ENCODE results near the gene MTMR2. TPM values are rescaled to one million over a fixed set of nuclear protein-coding genes. Genes with fewer than 3 reads are reported as not detected.

The MTMR2 gene
- total and polyA plus RNA-seq, 9 donors: 18.4 to 34.5 (median 24.8) TPM

- no peak for DNase-seq
- Histone ChIP-seq H3K9me3 (replicated peaks; ENCODE audit: control insufficient read depth, low read depth, low read length) (no peaks in the 10 kb centered on the region), H3K4me1 (ENCODE audit: control insufficient read depth, insufficient read depth, low read length) (no peaks in the 10 kb centered on the region), H3K4me3 (ENCODE audit: low read length) (no peak overlapping the region), H3K36me3 (ENCODE audit: control insufficient read depth, insufficient read depth, low read length) (peaks cover 17% of the 10 kb centered on the region), H3K27me3 (ENCODE audit: control insufficient read depth, insufficient read depth, low read length) (no peaks in the 10 kb centered on the region), H3K27ac (ENCODE audit: low read length) (no peak overlapping the region)
- WGBS (ENCODE audit: insufficient coverage): no CpG with 5 or more reads among the region's 12 CpGs
Observed at GRCh38 chr11:95800438-95800837, 123.5 kb downstream of the MTMR2 start.

GRCh38 chr11:95799546-95799945 lies 124.4 kb downstream of the MTMR2 start:
- no peak for DNase-seq
- Histone ChIP-seq H3K4me3 (ENCODE audit: low read length) (no peak overlapping the region), H3K36me3 (ENCODE audit: control insufficient read depth, insufficient read depth, low read length) (peaks cover 17% of the 10 kb centered on the region), H3K27ac (ENCODE audit: low read length) (no peak overlapping the region), H3K9me3 (replicated peaks; ENCODE audit: control insufficient read depth, low read depth, low read length) (no peaks in the 10 kb centered on the region), H3K27me3 (ENCODE audit: control insufficient read depth, insufficient read depth, low read length) (no peaks in the 10 kb centered on the region), H3K4me1 (ENCODE audit: control insufficient read depth, insufficient read depth, low read length) (no peaks in the 10 kb centered on the region)
- 92% methylated on average over 1 of the region's 1 CpG for WGBS (ENCODE audit: insufficient coverage)

DNA sequence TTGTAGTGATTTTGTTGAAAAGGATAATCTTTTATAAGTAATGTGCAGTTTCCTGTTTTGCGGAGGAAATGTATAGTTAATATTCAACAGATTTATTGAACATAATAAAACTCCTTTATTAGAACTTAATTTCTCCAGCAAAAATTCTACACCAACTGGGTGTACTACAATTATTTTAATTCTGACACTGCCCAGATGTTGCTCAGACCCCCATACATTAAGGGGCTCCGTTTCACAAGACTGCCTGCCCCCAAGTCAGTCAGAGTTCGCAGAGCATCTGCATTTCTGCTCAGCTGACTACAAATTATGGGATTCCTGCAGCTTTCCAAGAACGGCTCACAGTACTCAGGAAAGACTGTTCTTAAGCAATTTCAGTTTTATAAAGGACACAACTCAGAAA lies 127.4 kb downstream of the MTMR2 start:
- H3K27ac ChIP-seq (ENCODE audit: low read length): no peak overlapping the region
- H3K9me3 ChIP-seq (replicated peaks; ENCODE audit: control insufficient read depth, low read depth, low read length): no peaks in the 10 kb centered on the region
- peak; percentile 11 for DNase-seq
- H3K4me1 ChIP-seq (ENCODE audit: control insufficient read depth, insufficient read depth, low read length): peaks cover 2% of the 10 kb centered on the region
- no peak overlapping the region for H3K4me3 ChIP-seq (ENCODE audit: low read length)
- 21% methylated on average over 2 of the region's 4 CpGs for WGBS (ENCODE audit: insufficient coverage)
- peaks cover 12% of the 10 kb centered on the region for H3K36me3 ChIP-seq (ENCODE audit: control insufficient read depth, insufficient read depth, low read length)
- H3K27me3 ChIP-seq (ENCODE audit: control insufficient read depth, insufficient read depth, low read length): no peaks in the 10 kb centered on the region

DNA sequence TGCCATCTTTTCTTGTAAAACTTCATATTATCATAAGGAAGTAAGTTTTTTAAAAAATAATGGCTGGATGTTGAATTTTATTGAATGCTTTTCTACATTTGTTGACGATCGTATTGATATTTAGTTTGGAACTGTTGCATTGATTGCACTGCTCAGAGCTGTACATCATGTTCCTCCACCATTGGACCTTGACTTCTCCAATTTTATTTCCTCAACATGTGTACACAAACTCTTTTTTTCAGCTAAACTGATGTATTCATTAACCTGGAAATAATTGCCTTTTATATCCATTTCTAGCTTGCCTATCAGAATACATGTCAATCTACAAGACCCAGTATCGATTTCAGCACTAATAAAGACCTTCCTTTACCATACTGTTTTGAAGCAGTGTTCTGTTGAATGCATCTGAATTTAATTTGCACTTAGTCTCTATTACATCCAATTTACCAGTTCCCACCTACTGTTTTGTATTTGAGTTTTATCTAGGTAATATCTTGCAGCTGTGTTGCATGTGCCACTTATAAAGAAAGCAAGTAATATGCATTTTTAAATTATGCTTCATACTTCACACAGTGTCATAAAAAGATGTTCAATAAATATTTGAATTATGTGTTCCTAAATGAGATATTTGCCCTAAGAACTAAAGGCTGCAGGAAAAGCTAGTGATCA lies 128.1 kb downstream of the MTMR2 start:
- peaks cover 12% of the 10 kb centered on the region for H3K36me3 ChIP-seq (ENCODE audit: control insufficient read depth, insufficient read depth, low read length)

DNA sequence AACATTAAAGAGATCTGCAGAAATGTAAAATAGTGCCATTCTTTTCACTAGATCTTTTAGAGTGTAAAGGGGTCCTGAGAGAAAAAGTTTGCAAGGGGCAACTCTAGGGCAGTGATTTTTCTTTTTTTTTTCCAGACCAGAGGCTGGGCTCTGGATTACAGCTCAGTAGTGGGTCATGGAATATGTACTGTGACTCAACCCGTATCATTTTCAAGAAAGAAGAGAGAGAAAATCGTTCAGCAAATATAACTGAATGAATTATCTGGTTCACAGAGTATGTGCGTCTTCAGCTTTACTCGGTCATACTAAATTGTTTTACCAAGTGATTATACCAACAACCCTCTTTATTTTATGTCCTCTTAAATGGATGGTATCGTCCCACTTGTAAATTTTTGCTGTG lies 129.8 kb downstream of the MTMR2 start:
- peaks cover under 1% of the 10 kb centered on the region for H3K36me3 ChIP-seq (ENCODE audit: control insufficient read depth, insufficient read depth, low read length)
- 80% methylated on average over 1 of the region's 5 CpGs for WGBS (ENCODE audit: insufficient coverage)
- no peak overlapping the region for H3K27ac ChIP-seq (ENCODE audit: low read length)
- H3K27me3 ChIP-seq (ENCODE audit: control insufficient read depth, insufficient read depth, low read length): no peaks in the 10 kb centered on the region
- no peak overlapping the region for H3K4me3 ChIP-seq (ENCODE audit: low read length)
- peaks cover 7% of the 10 kb centered on the region for H3K4me1 ChIP-seq (ENCODE audit: control insufficient read depth, insufficient read depth, low read length)
- no peak for DNase-seq
- no peaks in the 10 kb centered on the region for H3K9me3 ChIP-seq (replicated peaks; ENCODE audit: control insufficient read depth, low read depth, low read length)

More for the DNA sequence above, 128.1 kb downstream of the MTMR2 start:
- H3K4me1 ChIP-seq (ENCODE audit: control insufficient read depth, insufficient read depth, low read length): peaks cover 7% of the 10 kb centered on the region
- WGBS (ENCODE audit: insufficient coverage): no CpG with 5 or more reads among the region's 3 CpGs
- H3K27ac ChIP-seq (ENCODE audit: low read length): no peak overlapping the region
- H3K27me3 ChIP-seq (ENCODE audit: control insufficient read depth, insufficient read depth, low read length): no peaks in the 10 kb centered on the region
- DNase-seq: no peak
- no peak overlapping the region for H3K4me3 ChIP-seq (ENCODE audit: low read length)
- no peaks in the 10 kb centered on the region for H3K9me3 ChIP-seq (replicated peaks; ENCODE audit: control insufficient read depth, low read depth, low read length)

- Histone ChIP-seq H3K9me3 (replicated peaks; ENCODE audit: control insufficient read depth, low read depth, low read length) (no peaks in the 10 kb centered on the region), H3K4me1 (ENCODE audit: control insufficient read depth, insufficient read depth, low read length) (peaks cover 12% of the 10 kb centered on the region), H3K4me3 (ENCODE audit: low read length) (no peak overlapping the region), H3K36me3 (ENCODE audit: control insufficient read depth, insufficient read depth, low read length) (no peaks in the 10 kb centered on the region), H3K27me3 (ENCODE audit: control insufficient read depth, insufficient read depth, low read length) (no peaks in the 10 kb centered on the region), H3K27ac (ENCODE audit: low read length) (no peak overlapping the region)
- DNase-seq: no peak
- 63% methylated on average over 2 of the region's 4 CpGs for WGBS (ENCODE audit: insufficient coverage)
Observed at GRCh38 chr11:95793116-95793515, 130.8 kb downstream of the MTMR2 start.

GRCh38 chr11:95792700-95793099 lies 131.2 kb downstream of the MTMR2 start:
- Histone ChIP-seq H3K4me1 (ENCODE audit: control insufficient read depth, insufficient read depth, low read length) (peaks cover 12% of the 10 kb centered on the region), H3K27me3 (ENCODE audit: control insufficient read depth, insufficient read depth, low read length) (no peaks in the 10 kb centered on the region), H3K27ac (ENCODE audit: low read length) (no peak overlapping the region), H3K36me3 (ENCODE audit: control insufficient read depth, insufficient read depth, low read length) (no peaks in the 10 kb centered on the region), H3K4me3 (ENCODE audit: low read length) (no peak overlapping the region), H3K9me3 (replicated peaks; ENCODE audit: control insufficient read depth, low read depth, low read length) (no peaks in the 10 kb centered on the region)
- no peak for DNase-seq
- WGBS (ENCODE audit: insufficient coverage): no CpG with 5 or more reads among the region's 7 CpGs

GRCh38 chr11:95792200-95792599 lies 131.7 kb downstream of the MTMR2 start:
- H3K9me3 ChIP-seq (replicated peaks; ENCODE audit: control insufficient read depth, low read depth, low read length): no peaks in the 10 kb centered on the region
- WGBS (ENCODE audit: insufficient coverage): 100% methylated on average over 3 of the region's 8 CpGs
- H3K27me3 ChIP-seq (ENCODE audit: control insufficient read depth, insufficient read depth, low read length): no peaks in the 10 kb centered on the region
- H3K4me3 ChIP-seq (ENCODE audit: low read length): no peak overlapping the region
- H3K36me3 ChIP-seq (ENCODE audit: control insufficient read depth, insufficient read depth, low read length): no peaks in the 10 kb centered on the region
- H3K27ac ChIP-seq (ENCODE audit: low read length): no peak overlapping the region
- peaks cover 12% of the 10 kb centered on the region for H3K4me1 ChIP-seq (ENCODE audit: control insufficient read depth, insufficient read depth, low read length)
- no peak for DNase-seq

DNA sequence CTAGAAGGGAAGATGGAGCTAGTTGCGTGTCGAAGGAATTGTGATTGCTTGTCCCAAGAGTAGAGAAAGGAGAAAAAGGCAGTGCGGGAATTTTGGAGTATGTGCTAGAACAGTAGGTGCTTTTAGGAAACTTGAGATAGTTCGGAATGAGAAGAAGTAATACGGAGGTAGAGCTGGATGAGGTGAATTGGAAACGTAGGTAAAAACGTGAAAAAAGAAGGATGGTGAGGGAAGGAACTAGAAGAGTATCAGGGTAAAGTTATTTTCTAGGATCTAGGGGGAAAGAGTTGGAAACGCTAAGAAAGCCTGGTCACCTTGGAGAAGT lies 132.2 kb downstream of the MTMR2 start:
- 52% methylated on average over 8 of the region's 8 CpGs for WGBS (ENCODE audit: insufficient coverage)
- no peaks in the 10 kb centered on the region for H3K27me3 ChIP-seq (ENCODE audit: control insufficient read depth, insufficient read depth, low read length)
- peaks cover 12% of the 10 kb centered on the region for H3K4me1 ChIP-seq (ENCODE audit: control insufficient read depth, insufficient read depth, low read length)
- no peak overlapping the region for H3K4me3 ChIP-seq (ENCODE audit: low read length)
- H3K9me3 ChIP-seq (replicated peaks; ENCODE audit: control insufficient read depth, low read depth, low read length): no peaks in the 10 kb centered on the region
- DNase-seq: no peak
- no peaks in the 10 kb centered on the region for H3K36me3 ChIP-seq (ENCODE audit: control insufficient read depth, insufficient read depth, low read length)
- H3K27ac ChIP-seq (ENCODE audit: low read length): no peak overlapping the region

GRCh38 chr11:95790933-95791708 lies 132.8 kb downstream of the MTMR2 start:
- peak; percentile 84 for DNase-seq
- Histone ChIP-seq H3K27me3 (ENCODE audit: control insufficient read depth, insufficient read depth, low read length) (no peaks in the 10 kb centered on the region), H3K4me1 (ENCODE audit: control insufficient read depth, insufficient read depth, low read length) (peaks cover 12% of the 10 kb centered on the region), H3K27ac (ENCODE audit: low read length) (peak overlapping the region; percentile 100), H3K9me3 (replicated peaks; ENCODE audit: control insufficient read depth, low read depth, low read length) (no peaks in the 10 kb centered on the region), H3K36me3 (ENCODE audit: control insufficient read depth, insufficient read depth, low read length) (peaks cover under 1% of the 10 kb centered on the region), H3K4me3 (ENCODE audit: low read length) (peak overlapping the region; percentile 90)
- 5% methylated on average over 16 of the region's 29 CpGs for WGBS (ENCODE audit: insufficient coverage)
